HepG2 (cell line): ENCODE data around the gene TIGAR.

Experiments used
- KDM5A ChIP-seq: fragments of 200-600 bp; sonication (generic); IDR thresholded peaks from 2 replicates; pipeline ENCODE4 v1.7.0; 2018; ENCODE audit warnings: antibody characterized with exemption, mild to moderate bottlenecking, low read length, borderline replicate concordance
- RARG ChIP-seq: sonication (generic); formaldehyde crosslinking; IDR thresholded peaks from 2 replicates; pipeline ENCODE4 v1.4.0; 2020; ENCODE audit warnings: low read depth, mild to moderate bottlenecking, missing genetic modification reagents
- ZNF256 ChIP-seq: sonication (generic); formaldehyde crosslinking; conservative IDR thresholded peaks from 2 replicates; pipeline ENCODE4 v1.4.0; 2020; ENCODE audit warnings: missing genetic modification reagents
- ZNF335 ChIP-seq: sonication (generic); formaldehyde crosslinking; IDR thresholded peaks from 2 replicates; pipeline ENCODE4 v1.4.0; 2020; ENCODE audit warnings: missing genetic modification reagents
- ZNF567 ChIP-seq: sonication (generic); formaldehyde crosslinking; IDR thresholded peaks from 2 replicates; pipeline ENCODE4 v1.8.1; 2023; ENCODE audit warnings: mild to moderate bottlenecking, missing genetic modification reagents, borderline replicate concordance
- TF ChIP-seq, protein P1 (sequence below): sonication (generic); formaldehyde crosslinking; IDR thresholded peaks from 2 replicates; pipeline ENCODE4 v1.8.1; 2023; ENCODE audit warnings: missing genetic modification reagents, mild to moderate bottlenecking, borderline replicate concordance
- TF ChIP-seq, protein P2 (sequence below): sonication (generic); formaldehyde crosslinking; IDR thresholded peaks from 2 replicates; pipeline ENCODE4 v1.5.0; 2020; ENCODE audit warnings: mild to moderate bottlenecking, missing genetic modification reagents, moderate library complexity

DNA sequence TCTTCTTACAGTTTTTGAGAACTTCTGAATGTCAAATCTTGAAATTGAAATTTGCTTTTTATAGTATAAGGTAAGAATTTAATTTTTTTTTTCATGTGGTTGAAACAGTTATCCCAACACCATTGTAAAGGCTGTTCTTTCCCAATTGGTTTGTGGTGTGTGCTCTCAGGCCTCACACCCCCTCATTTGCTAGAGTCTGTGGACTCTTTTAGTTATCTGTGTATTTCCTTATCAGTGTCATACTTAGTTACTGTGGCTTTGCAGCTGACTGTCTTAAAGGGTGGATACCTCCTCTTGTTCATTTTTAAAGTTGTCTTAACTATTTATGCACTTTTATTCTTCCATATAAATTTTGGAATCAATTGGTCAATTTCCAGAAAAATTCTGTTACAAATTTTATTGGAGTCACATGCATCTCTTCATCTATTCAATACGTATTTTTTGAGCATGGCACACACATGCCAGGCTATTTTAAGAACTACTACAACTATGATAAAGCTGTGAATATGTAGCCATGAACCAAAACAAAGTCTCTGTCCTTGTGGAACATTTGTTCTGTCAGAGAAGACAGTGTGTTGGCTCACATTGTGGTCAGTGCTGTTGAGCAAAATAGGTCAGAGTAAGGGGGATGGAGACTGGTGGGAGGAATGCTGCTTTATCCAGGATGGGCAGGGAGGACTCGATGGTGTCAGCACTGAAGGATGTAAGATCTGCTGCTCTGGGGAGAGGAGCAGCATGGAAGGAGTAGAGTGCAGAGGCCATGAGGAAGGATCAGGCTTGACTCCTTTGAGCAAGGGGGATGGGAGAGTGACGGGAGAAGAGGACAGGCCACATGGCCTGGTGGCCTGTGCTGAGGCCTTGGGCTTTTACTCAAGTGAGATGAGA lies 34.4 kb downstream of the TIGAR start:
- TF ChIP-seq, protein P1, sequence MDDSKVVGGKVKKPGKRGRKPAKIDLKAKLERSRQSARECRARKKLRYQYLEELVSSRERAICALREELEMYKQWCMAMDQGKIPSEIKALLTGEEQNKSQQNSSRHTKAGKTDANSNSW (CRISPR knock-in tag): no peak
- TF ChIP-seq, protein P2, sequence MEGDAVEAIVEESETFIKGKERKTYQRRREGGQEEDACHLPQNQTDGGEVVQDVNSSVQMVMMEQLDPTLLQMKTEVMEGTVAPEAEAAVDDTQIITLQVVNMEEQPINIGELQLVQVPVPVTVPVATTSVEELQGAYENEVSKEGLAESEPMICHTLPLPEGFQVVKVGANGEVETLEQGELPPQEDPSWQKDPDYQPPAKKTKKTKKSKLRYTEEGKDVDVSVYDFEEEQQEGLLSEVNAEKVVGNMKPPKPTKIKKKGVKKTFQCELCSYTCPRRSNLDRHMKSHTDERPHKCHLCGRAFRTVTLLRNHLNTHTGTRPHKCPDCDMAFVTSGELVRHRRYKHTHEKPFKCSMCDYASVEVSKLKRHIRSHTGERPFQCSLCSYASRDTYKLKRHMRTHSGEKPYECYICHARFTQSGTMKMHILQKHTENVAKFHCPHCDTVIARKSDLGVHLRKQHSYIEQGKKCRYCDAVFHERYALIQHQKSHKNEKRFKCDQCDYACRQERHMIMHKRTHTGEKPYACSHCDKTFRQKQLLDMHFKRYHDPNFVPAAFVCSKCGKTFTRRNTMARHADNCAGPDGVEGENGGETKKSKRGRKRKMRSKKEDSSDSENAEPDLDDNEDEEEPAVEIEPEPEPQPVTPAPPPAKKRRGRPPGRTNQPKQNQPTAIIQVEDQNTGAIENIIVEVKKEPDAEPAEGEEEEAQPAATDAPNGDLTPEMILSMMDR (CRISPR knock-in tag): no peak
- no peak for TF ChIP-seq ZNF256 (CRISPR knock-in tag)
- TF ChIP-seq RARG (CRISPR knock-in tag): no peak
- TF ChIP-seq ZNF567 (CRISPR knock-in tag): no peak
- no peak for TF ChIP-seq ZNF335
- TF ChIP-seq KDM5A: no peak
